Glutamatergic neuron (in vitro differentiated cells): ENCODE measurements around the gene POLG. TPM values are rescaled to one million over a fixed set of nuclear protein-coding genes. Genes with fewer than 3 reads are reported as not detected.
"Not testable (repeated sequence)": the region's sequence is repeated elsewhere in the genome, so short reads cannot be mapped to it uniquely, and the experiment has no call there.

Experiments used
- DNase-seq: peaks from one replicate; pipeline ENCODE4 v3.0.0; 2022
- H3K27ac Mint-ChIP-seq: one replicate; pipeline ENCODE4 v1.8.0; 2020; ENCODE audit warnings: mild to moderate bottlenecking, mixed read lengths, inconsistent platforms; ENCODE audit not compliant: unreplicated experiment
- H3K27me3 Mint-ChIP-seq: one replicate; pipeline ENCODE4 v1.8.0; 2020; ENCODE audit warnings: mild to moderate bottlenecking, moderate library complexity, mixed read lengths, inconsistent platforms; ENCODE audit not compliant: unreplicated experiment
- H3K36me3 Mint-ChIP-seq: one replicate; pipeline ENCODE4 v1.8.0; 2020; ENCODE audit warnings: mild to moderate bottlenecking, mixed read lengths, inconsistent platforms; ENCODE audit not compliant: unreplicated experiment
- H3K4me1 Mint-ChIP-seq: one replicate; pipeline ENCODE4 v1.8.0; 2020; ENCODE audit warnings: mild to moderate bottlenecking, low read depth, mixed read lengths, inconsistent platforms; ENCODE audit not compliant: unreplicated experiment
- H3K4me3 Mint-ChIP-seq: one replicate; pipeline ENCODE4 v1.8.0; 2020; ENCODE audit warnings: mild to moderate bottlenecking, mixed read lengths, inconsistent platforms; ENCODE audit not compliant: unreplicated experiment
- H3K9me3 Mint-ChIP-seq: one replicate; pipeline ENCODE4 v1.8.0; 2020; ENCODE audit warnings: mild to moderate bottlenecking, moderate library complexity, mixed read lengths, inconsistent platforms; ENCODE audit not compliant: unreplicated experiment
- CTCF ChIP-seq: fragments of 200-600 bp; sonication (generic); IDR thresholded peaks from one replicate; pipeline ENCODE4 v1.5.0; 2021; ENCODE audit not compliant: partially characterized antibody, unreplicated experiment
- microRNA-seq: library from miRNA; unstranded; fragments of <30 nt; microRNA quantifications from one replicate; pipeline ENCODE4, GENCODE V29; 2020; ENCODE audit not compliant: unreplicated experiment
- total RNA-seq: library from RNA; stranded (reverse); fragmentation: NEBNext Ultra II Directional; extraction: Animal tissue kit (Norgen Biotek cat#: 25700); gene quantifications from one replicate; pipeline ENCODE4 v1.2.1, GENCODE V29; 2021; ENCODE audit not compliant: unreplicated experiment

POLG gene
- total RNA-seq, 1 donor from 2014 or later, result 55.4 TPM

- Mint-ChIP-seq H3K36me3 (peaks cover 12% of the 10 kb centered on the region), H3K4me1 (no peaks in the 10 kb centered on the region), H3K27ac (no peak overlapping the region), H3K27me3 (no peaks in the 10 kb centered on the region), H3K4me3 (no peak overlapping the region), H3K9me3 (peaks cover 3% of the 10 kb centered on the region)
- no peak for DNase-seq
- TF ChIP-seq CTCF, result no peak
Observed at GRCh38 chr15:89283201-89283600, 51.4 kb downstream of the POLG start.

- H3K27ac Mint-ChIP-seq, result no peak overlapping the region
- no peak for TF ChIP-seq CTCF
- H3K9me3 Mint-ChIP-seq, result peaks cover 3% of the 10 kb centered on the region
- no peaks in the 10 kb centered on the region for H3K4me1 Mint-ChIP-seq
- H3K36me3 Mint-ChIP-seq, result peaks cover 12% of the 10 kb centered on the region
- no peak overlapping the region for H3K4me3 Mint-ChIP-seq
- H3K27me3 Mint-ChIP-seq, result no peaks in the 10 kb centered on the region
- no peak for DNase-seq
Observed at GRCh38 chr15:89282631-89283030, 52.0 kb downstream of the POLG start.

- no peaks in the 10 kb centered on the region for H3K27me3 Mint-ChIP-seq
Observed at GRCh38 chr15:89278307-89278706, 56.3 kb downstream of the POLG start.

GRCh38 chr15:89277281-89277680, 57.3 kb downstream of the POLG start:
- not testable (repeated sequence) for DNase-seq, H3K27me3 Mint-ChIP-seq, H3K27ac Mint-ChIP-seq, H3K9me3 Mint-ChIP-seq, H3K4me3 Mint-ChIP-seq, H3K36me3 Mint-ChIP-seq, H3K4me1 Mint-ChIP-seq

More at GRCh38 chr15:89278307-89278706, 56.3 kb downstream of the POLG start:
- H3K4me3 Mint-ChIP-seq, result no peak overlapping the region
- H3K9me3 Mint-ChIP-seq, result no peaks in the 10 kb centered on the region
- DNase-seq, result no peak
- TF ChIP-seq CTCF, result no peak
- H3K27ac Mint-ChIP-seq, result no peak overlapping the region
- H3K36me3 Mint-ChIP-seq, result no peaks in the 10 kb centered on the region
- H3K4me1 Mint-ChIP-seq, result no peaks in the 10 kb centered on the region

Small RNA genes lying within 50 kb of the gene (microRNA-seq; reads per million reads assigned to microRNA genes)
- gene MIR6766 (0.96 reads per million), gene MIR9-3 (15.8 reads per million, percentile 55 among the genes with 10 or more reads in this experiment)

Other genes starting within 250 kb of the POLG start
- 101 TPM for gene ABHD2, start 246.4 kb downstream of the POLG start, total RNA-seq
- not detected for gene RLBP1, start 113.2 kb downstream of the POLG start, total RNA-seq
- 15.8 TPM for gene FANCI, start 90.8 kb downstream of the POLG start, total RNA-seq
- not detected for gene RHCG, start 161.8 kb upstream of the POLG start, total RNA-seq
- 2.7 TPM for gene TICRR, start 240.6 kb upstream of the POLG start, total RNA-seq